BJ (cell line): ENCODE results near the gene NBPF4. TPM values are rescaled to one million over a fixed set of nuclear protein-coding genes. Genes with fewer than 3 reads are reported as not detected.
"Not testable (repeated sequence)": the region's sequence is repeated elsewhere in the genome, so short reads cannot be mapped to it uniquely, and the experiment has no call there.

Experiments
- CTCF ChIA-PET: fragments of 350-600 bp; formaldehyde crosslinking; extraction: SDS; loops from one replicate; lab custom pipeline; 2021; ENCODE audit warnings: antibody characterized with exemption, inconsistent platforms; lab: Yijun Ruan, JAX
- POLR2A ChIA-PET: fragments of 300-600 bp; sonication (Branson Sonifier 250); formaldehyde crosslinking; extraction: SDS; loops from one replicate; lab custom pipeline; 2021; ENCODE audit warnings: antibody characterized with exemption; lab: Charles Lee
- DNase-seq: peaks from one replicate; pipeline ENCODE4 v3.0.0-alpha.2; 2011; ENCODE audit warnings: low read depth
- H3K27me3 ChIP-seq: 2 replicates; pipeline ENCODE4 v1.6.0; 2011; ENCODE audit warnings: low read length; ENCODE audit not compliant: control insufficient read depth, insufficient read depth
- H3K36me3 ChIP-seq: 2 replicates; pipeline ENCODE4 v1.5.1; 2011; ENCODE audit warnings: low read length; ENCODE audit not compliant: control insufficient read depth, insufficient read depth
- H3K4me3 ChIP-seq: 2 replicates; pipeline ENCODE4 v1.5.1; 2011; ENCODE audit warnings: low read depth, mild to moderate bottlenecking, control low read depth, low read length
- polyA minus RNA-seq: library from RNA; depleted of rRNA, polyadenylated mRNA; stranded (reverse); fragments of >200 nt; gene quantifications from 2 replicates; pipeline ENCODE4 v1.2.3, GENCODE V29; 2011; rRNA and poly(A)+ RNA removed
- polyA plus RNA-seq: library from polyadenylated mRNA; depleted of rRNA; stranded (reverse); fragments of >200 nt; gene quantifications from 2 replicates; pipeline ENCODE4 v1.2.3, GENCODE V29; 2011; rRNA removed

NBPF4 gene
- polyA plus RNA-seq (not detected in 2 replicates), polyA minus RNA-seq (0.09 TPM in 1 of 2 replicates, not detected in the other)

DNA sequence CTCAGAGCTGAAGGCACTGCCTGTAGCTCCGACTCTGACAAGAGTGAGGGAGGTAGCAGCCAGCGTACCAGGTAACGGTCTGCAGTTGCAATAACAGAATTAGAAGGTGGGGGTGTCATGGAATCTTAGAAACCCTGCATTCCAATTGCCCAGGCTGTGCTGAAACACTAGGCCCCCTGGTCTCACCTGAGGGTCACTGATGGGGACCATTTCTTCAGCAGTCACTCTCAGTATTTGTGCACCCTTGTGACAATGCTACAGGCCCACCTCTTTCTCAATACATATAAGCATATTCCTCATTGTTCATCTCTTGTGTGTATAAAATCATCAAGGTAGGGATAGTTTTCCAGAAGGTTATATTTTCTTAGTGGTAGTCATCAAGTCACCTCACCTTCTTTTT, at the start of gene NBPF4:
TSS of gene NBPF4 (minus strand) at position 101 of the 400 bp plus-strand sequence. CDS start 315 bp downstream, outside the sequence.
- H3K27me3 ChIP-seq, POLR2A ChIA-PET, H3K4me3 ChIP-seq, CTCF ChIA-PET, DNase-seq, H3K36me3 ChIP-seq: not testable (repeated sequence)

DNA sequence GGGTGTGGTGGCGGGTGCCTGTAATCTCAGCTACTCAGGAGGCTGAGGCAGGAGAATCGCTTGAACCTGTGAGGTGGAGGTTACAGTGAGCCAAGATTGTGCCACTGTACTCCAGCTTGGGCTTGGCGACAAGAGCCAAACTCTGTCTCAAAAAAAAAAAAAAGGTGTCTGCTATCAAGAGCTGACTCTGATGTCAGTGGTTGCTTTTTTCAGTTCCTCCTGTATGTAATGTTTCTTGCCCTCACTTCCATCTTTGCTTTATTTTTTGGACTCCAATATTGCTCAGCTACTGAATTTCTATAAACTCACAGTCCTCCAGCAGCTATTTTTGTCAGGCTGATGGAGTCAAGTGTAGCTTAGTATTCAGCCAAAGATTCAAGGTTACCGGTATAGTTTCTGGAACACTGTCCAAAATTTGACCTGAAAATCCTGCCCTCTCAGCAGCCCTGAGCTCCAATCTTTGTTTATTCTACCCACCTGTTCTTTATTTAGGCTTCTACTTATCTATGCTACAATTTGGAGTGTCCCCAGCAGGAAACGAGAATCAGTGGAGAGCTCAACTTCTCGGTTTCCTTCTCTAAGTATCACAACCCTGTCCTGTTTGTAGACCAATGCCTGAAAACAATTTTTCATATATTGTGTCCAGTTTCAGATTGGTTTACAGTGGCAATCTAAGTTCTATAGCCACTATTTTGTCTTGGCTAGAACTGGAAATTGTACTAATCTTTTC, 38.8 kb upstream of the NBPF4 start:
- POLR2A ChIA-PET, DNase-seq, CTCF ChIA-PET, H3K36me3 ChIP-seq, H3K4me3 ChIP-seq, H3K27me3 ChIP-seq: not testable (repeated sequence)

DNA sequence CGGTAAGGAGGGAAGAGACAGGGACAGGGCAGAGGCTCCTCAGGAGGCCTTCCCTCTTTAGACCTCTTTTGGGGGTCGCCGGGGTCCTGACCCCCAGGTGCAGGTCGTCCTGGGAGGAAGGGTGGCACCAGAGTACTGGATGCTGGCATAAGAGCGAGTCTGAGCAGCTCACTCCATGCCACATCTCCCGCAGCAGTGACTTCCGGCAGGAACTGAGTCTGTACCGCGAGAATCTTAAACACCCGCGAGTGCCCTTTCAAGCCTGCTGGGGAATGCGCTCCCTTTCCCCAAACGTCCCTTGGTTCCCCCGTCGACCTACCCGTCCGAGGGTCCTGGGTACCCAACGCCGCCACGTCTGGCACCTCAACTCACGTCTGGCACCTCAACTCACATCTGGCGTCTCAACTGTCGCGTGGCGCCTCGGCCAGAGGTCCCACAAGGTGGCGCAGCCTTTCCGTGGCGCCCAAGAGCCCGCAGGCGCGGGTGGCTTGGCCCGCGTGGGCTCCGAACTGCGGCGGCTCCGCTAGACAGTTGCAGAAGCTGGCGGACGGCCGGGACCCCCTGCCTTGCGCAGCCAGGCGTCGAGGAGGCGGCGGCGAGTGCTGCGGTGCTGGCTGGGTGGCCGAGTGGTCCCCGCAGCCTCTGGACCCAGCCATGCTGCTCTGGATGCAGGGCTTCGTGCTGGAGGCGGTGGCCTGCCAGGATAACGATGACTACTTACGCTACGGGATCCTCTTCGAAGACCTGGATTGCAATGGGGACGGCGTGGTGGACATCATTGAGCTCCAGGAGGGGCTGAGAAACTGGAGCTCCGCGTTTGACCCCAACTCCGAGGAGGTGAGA, 28.8 kb upstream of the NBPF4 start:
- H3K4me3 ChIP-seq, H3K36me3 ChIP-seq, POLR2A ChIA-PET, H3K27me3 ChIP-seq, CTCF ChIA-PET, DNase-seq: not testable (repeated sequence)

DNA sequence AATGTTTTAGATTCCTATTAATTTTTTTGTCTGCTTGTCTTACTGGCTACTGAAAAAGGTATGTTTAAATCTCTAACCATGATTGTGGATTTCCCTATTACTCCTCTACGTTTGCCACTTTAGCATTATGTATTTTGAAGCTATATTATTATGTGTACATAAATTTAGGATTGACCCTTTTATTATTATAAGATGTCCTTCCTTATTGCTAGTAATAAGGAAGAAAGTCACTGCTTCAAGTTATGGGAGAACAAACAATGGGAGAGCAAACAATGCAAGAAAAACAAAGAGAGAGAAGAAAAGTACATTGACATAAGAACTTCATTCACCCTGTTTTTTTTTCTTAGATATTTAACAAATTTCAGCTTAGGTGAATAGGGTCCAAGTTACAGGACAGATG, 23.2 kb upstream of the NBPF4 start:
- H3K4me3 ChIP-seq, H3K36me3 ChIP-seq, DNase-seq, H3K27me3 ChIP-seq, CTCF ChIA-PET, POLR2A ChIA-PET: not testable (repeated sequence)

DNA sequence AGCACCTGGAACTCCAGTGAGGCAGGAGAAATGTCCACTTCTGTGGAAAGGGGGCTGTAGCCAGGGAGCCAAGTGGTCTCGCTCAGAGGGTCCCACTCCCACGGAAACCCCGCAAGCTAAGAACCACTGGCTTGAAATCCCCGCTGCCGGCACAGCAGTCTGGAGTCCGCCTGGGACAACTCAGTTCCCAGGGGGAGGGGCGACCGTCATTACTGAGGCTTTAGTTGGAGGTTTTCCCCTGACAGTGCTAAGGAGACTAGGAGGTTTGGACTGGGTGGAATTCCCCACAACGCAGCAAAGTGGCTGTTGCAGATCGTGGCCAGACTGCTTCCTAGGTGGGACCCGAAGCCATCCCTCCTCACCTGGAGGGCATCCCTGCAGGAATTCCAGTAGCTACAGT, 18.1 kb upstream of the NBPF4 start:
- H3K4me3 ChIP-seq, DNase-seq, H3K36me3 ChIP-seq, H3K27me3 ChIP-seq, POLR2A ChIA-PET, CTCF ChIA-PET: not testable (repeated sequence)

DNA sequence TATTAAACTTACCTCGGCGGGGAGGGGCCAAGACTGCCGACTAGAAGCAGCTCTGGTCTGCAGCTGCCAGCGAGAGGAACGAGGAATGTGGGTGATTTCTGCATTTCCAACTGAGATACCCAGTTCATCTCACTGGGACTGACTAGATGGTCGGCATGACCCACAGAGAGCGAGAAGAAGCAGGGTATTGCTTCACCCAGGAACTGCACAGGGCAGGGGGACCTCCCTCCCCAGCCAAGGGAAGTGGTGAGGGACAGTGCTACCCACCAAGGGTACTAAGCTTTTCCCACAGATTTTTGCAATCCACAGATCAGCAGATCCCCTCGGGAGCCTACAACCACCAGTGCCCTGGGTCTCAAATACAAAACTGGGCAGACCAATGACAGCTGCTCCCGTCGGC, 17.6 kb upstream of the NBPF4 start:
- H3K4me3 ChIP-seq, DNase-seq, CTCF ChIA-PET, POLR2A ChIA-PET, H3K36me3 ChIP-seq, H3K27me3 ChIP-seq: not testable (repeated sequence)

DNA sequence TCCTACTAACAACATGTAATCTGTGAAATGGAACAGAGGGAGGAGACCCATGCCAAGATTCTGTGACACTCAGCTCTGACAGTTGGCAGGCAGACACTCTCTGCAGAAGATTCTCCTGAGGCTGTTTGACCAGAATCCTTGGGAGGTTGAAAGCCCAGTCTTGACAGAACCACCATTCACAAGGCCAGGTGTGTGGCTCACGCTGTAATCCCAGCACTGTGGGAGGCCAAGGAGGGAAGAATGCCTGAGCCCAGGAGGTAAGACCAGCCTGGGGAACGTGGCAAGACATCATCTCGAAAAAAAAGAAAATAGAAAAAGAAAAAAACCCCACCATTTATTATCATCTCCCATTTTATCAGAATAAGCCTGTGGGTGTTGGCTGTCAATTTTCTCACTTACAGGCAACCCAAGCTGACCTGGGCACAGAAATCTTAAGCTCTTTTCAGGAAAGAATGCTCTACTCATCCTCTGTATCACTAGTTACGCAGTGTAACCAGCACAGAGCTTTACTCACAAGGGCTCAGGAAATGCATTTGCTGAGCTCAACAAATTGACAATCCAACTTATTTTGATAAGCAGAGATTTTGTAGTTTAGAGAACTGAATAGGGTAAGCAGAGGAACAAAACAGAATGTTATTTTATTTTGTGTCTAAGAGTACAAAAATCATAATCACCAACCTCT, 16.8 kb upstream of the NBPF4 start:
- CTCF ChIA-PET, POLR2A ChIA-PET, DNase-seq: not testable (repeated sequence)

DNA sequence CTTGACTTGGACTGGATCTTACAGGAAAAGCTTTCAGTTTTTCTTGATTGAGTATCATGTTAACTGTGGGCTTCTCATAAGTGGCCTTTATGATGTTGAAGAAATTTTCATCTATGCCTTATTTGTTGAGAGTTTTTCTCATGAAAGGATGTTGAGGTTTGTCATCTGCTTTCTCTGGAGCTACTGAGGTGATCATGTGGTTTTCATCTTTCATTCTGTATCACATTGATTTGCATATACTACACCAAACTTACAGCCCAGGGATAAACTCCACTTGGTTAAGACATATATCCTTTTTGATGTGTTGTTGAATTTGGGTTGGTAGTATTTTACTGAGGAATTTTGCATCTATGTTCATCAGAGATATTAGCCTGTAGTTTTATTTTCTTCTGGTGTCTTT, 11.6 kb upstream of the NBPF4 start:
- CTCF ChIA-PET, DNase-seq: not testable (repeated sequence)

More for the DNA sequence above, 16.8 kb upstream of the NBPF4 start:
- H3K4me3 ChIP-seq, H3K27me3 ChIP-seq, H3K36me3 ChIP-seq: not testable (repeated sequence)

DNA sequence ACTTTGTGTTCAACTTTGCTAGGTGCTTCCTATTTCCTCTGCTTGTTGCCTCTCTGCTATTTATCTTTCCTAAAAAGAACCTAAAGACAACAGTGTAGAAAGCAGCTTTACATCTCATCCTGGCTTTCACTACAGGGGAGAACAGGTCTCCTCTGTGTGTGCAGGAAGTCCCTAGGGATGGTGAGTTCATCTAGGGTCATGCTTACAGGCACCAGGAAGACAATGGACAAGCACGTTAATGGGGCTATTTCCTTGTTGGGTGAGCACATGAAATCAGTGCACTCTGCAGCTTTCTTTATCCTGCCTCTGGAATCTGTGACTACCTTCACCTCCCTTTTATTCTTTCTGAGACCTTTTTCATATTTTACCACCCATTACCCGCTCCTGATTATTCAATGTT, 4.5 kb downstream of the NBPF4 start:
- H3K27me3 ChIP-seq, CTCF ChIA-PET, H3K4me3 ChIP-seq, H3K36me3 ChIP-seq, DNase-seq, POLR2A ChIA-PET: not testable (repeated sequence)

More for the DNA sequence above, 11.6 kb upstream of the NBPF4 start:
- H3K4me3 ChIP-seq, POLR2A ChIA-PET, H3K36me3 ChIP-seq, H3K27me3 ChIP-seq: not testable (repeated sequence)

- CTCF ChIA-PET, H3K36me3 ChIP-seq, POLR2A ChIA-PET, H3K27me3 ChIP-seq, DNase-seq, H3K4me3 ChIP-seq: not testable (repeated sequence)
Measured at GRCh38 chr1:108235308-108235707, 8.6 kb downstream of the NBPF4 start.

DNA sequence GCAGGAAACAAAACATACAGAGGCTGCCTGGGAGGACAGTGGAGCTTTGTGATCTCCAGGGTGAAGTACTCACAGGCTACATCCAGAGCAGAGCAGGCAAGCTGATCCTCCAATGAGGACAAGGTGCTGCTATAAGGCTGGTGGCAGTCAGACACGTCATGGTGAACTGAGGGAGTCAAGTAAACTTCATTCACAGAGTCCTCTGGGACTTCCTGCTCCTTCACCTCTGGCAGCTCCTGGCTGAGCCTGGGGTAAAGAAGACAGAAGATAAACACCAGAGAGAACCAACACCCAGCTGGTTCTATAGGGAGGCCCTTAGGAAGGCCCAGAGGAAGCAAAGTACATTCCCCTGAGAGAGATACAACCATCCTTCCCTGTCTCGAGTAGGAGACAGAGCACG, 11.7 kb downstream of the NBPF4 start:
- H3K4me3 ChIP-seq, CTCF ChIA-PET, DNase-seq, POLR2A ChIA-PET, H3K36me3 ChIP-seq, H3K27me3 ChIP-seq: not testable (repeated sequence)

DNA sequence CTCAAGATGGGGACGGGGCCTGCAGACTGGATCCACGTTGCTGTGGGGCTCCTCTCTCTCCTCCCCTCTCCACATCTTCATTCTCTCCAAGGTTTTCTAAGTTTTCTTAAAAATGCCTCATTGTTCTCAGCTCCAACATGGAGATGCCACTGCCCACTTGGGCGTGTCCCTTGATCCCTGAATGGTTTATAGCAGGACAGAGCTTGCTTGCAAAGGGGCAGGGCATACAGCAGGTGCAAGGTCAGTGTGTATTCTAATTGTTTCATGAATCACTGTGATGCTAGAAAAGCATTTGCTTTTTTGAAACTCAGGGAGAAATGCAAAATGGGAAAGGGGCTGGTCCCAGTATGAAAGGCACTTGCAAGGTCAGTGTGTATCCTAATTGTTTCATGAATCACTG, 13.9 kb downstream of the NBPF4 start:
- POLR2A ChIA-PET, H3K27me3 ChIP-seq, CTCF ChIA-PET, H3K36me3 ChIP-seq, DNase-seq, H3K4me3 ChIP-seq: not testable (repeated sequence)
